HG03060 (cell line): Measurements from ENCODE around the gene NT5C3A.

Experiments used
- ATAC-seq: cut with Tn5 transposase; IDR thresholded peaks from one replicate; pipeline ENCODE4 v1.9.1; 2021; ENCODE audit warnings: low read depth, moderate number of reproducible peaks; ENCODE audit not compliant: unreplicated experiment

The NT5C3A gene

GRCh38 chr7:33076737-33077136 is 14.2 kb upstream of the NT5C3A start:
- no peak for ATAC-seq

GRCh38 chr7:33075818-33076518 is 13.4 kb upstream of the NT5C3A start:
- no peak for ATAC-seq

GRCh38 chr7:33073243-33073642 is 10.7 kb upstream of the NT5C3A start:
- no peak for ATAC-seq

- ATAC-seq: no peak
Observed at GRCh38 chr7:33072471-33072870, 9.9 kb upstream of the NT5C3A start.

GRCh38 chr7:33070831-33071230 is 8.3 kb upstream of the NT5C3A start:
- no peak for ATAC-seq

GRCh38 chr7:33070277-33070676 is 7.7 kb upstream of the NT5C3A start:
- ATAC-seq: no peak

GRCh38 chr7:33067921-33068320 is 5.3 kb upstream of the NT5C3A start:
- ATAC-seq: no peak

- ATAC-seq: no peak
Observed at GRCh38 chr7:33066771-33067170, 4.2 kb upstream of the NT5C3A start.

- ATAC-seq: no peak
Observed at GRCh38 chr7:33065981-33066380, 3.4 kb upstream of the NT5C3A start.

- ATAC-seq: peak; percentile 89
Observed at GRCh38 chr7:33062782-33063443, 337 bp upstream of the NT5C3A start.

GRCh38 chr7:33061282-33061937 is 1.2 kb downstream of the NT5C3A start:
- ATAC-seq: no peak

GRCh38 chr7:33059635-33060034 is 2.9 kb downstream of the NT5C3A start:
- no peak for ATAC-seq

GRCh38 chr7:33055158-33055557 is 7.4 kb downstream of the NT5C3A start:
- ATAC-seq: no peak

- no peak for ATAC-seq
Observed at GRCh38 chr7:33054261-33054964, 8.2 kb downstream of the NT5C3A start.

GRCh38 chr7:33053721-33054120 is 8.9 kb downstream of the NT5C3A start:
- no peak for ATAC-seq

- ATAC-seq: no peak
Observed at GRCh38 chr7:33050535-33051318, 11.8 kb downstream of the NT5C3A start.

GRCh38 chr7:33048704-33049103 is 13.9 kb downstream of the NT5C3A start:
- ATAC-seq: no peak

GRCh38 chr7:33048257-33048656 is 14.3 kb downstream of the NT5C3A start:
- ATAC-seq: no peak

GRCh38 chr7:33044986-33045385 is 17.6 kb downstream of the NT5C3A start:
- peak; percentile 24 for ATAC-seq

GRCh38 chr7:33044401-33044718 is 18.2 kb downstream of the NT5C3A start:
- ATAC-seq: no peak
